Dendritic cell treated with granulocyte-macrophage colony-stimulating factor and Interleukin-4, amounts not matched to agents 40 ng/mL and 50 ng/mL, for 4 days (primary cell): ENCODE data around the gene VEGFB.
A peak's percentile ranks its signal among the peaks of the same experiment; 100 is the strongest.

ENCODE experiments used
- H3K27ac Mint-ChIP-seq: one replicate; pipeline ENCODE4 v1.8.0; 2022; ENCODE audit warnings: mild to moderate bottlenecking, mixed read lengths
- H3K27me3 Mint-ChIP-seq: one replicate; pipeline ENCODE4 v1.8.0; 2022; ENCODE audit warnings: mild to moderate bottlenecking, mixed read lengths
- H3K36me3 Mint-ChIP-seq: one replicate; pipeline ENCODE4 v1.8.0; 2022; ENCODE audit warnings: low read depth, mixed read lengths
- H3K4me1 Mint-ChIP-seq: one replicate; pipeline ENCODE4 v1.8.0; 2022; ENCODE audit warnings: low read depth, mixed read lengths
- H3K4me3 Mint-ChIP-seq: one replicate; pipeline ENCODE4 v1.8.0; 2022; ENCODE audit warnings: mild to moderate bottlenecking, moderate library complexity, mixed read lengths
- H3K9me3 Mint-ChIP-seq: one replicate; pipeline ENCODE4 v1.8.0; 2022; ENCODE audit warnings: mixed read lengths
- intact Hi-C: fragments of 100-400 bp; cut with micrococcal nuclease; formaldehyde crosslinking; loops from one replicate; pipeline ENCODE4 v1.15.0; 2022

The VEGFB gene

DNA sequence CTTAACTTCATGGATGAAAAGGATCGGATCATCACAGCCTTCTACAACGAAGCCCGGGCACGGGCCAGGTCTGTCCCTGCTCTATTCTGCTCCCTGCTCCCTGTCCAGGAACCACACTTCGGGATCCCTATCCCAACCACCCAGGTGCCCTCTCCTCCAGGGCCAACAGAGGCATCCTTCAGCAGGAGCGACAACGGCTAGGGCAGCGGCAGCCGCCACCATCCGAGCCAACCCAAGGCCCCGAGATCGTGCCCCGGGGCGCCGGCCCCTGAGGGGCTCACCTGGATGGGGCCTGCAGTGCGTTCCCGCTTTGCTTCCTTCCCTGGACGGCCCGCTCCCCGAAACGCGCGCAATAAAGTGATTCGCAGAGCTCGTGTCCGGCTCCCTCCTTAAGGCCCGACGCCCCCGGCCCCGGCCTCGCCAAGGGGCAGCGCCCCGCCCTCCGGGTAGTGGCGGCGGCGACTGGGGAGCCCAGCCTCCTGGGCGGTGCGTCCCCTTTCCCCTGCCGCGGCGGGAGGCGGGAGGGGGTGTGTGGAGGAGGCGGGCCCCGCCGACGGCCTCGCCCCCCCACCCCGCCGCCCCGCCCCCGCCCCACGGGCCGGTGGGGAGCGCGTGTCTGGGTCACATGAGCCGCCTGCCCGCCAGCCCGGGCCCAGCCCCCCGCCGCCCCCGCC is at the start of gene VEGFB:
Gene VEGFB, plus strand, starts transcription at position 672 of the 674 bp plus-strand sequence. CDS start 250 bp downstream, outside the sequence.
- peak within 1 kb of the TSS; percentile 57 for H3K27ac Mint-ChIP-seq

GRCh38 chr11:64185175-64185692 is 49.1 kb upstream of the VEGFB start:
- Mint-ChIP-seq H3K4me3 (no peak overlapping the region), H3K27ac (no peak overlapping the region), H3K4me1 (peaks cover 49% of the 10 kb centered on the region)

More for the DNA sequence above, at the start of gene VEGFB:
- intact Hi-C loops: no loop called here
- peaks cover 84% of the 10 kb centered on the region for H3K4me1 Mint-ChIP-seq
- peaks cover 72% of the 10 kb centered on the region for H3K36me3 Mint-ChIP-seq
- no peaks in the 10 kb centered on the region for H3K27me3 Mint-ChIP-seq
- H3K9me3 Mint-ChIP-seq: no peaks in the 10 kb centered on the region
- H3K4me3 Mint-ChIP-seq: peak within 1 kb of the TSS; percentile 88

DNA sequence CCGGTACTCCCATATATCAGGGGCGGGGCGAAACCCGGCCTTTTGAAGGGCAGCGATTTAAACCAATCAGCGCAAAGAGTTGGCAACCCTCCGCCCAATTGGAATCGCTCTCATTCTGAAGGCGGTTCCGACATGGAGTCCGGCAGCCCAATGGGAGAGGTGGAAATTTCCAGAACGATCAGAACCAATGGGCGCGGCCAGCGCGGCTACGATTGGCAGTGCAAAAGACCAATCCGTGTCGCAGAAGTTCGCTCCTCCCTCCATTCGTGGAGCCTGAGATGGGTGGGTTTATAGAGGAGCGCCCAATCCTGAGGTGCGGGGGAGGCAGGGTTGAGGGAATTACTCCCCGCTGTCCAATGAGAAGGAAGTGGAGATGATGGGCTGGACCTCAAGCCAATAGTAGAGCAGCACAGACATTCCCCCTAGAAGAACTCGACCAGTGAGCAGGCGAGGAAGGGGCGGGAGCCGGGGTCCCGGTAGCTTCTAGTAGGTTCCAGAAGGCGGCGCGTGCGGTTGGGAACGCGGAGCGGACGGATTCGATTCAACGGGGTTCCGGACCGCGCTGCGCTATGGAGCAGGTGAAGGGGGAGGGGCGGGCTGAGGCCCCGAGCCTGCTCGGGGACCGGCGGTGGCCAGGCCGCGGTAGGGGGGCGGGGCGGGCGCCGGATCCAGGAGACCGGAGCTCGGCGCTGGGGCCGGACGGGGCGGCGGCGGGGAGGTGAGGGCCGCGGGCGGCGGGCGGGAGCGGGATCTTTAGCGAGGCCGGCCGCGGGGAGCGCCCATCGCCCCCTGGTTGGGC is 48.5 kb upstream of the VEGFB start, which contains the start of gene STIP1:
Gene STIP1, plus strand, starts transcription at position 479 of the 799 bp plus-strand sequence. Its CDS starts 91 bp downstream, at position 570.
- Mint-ChIP-seq H3K4me1 (peaks cover 48% of the 10 kb centered on the region), H3K9me3 (no peaks in the 10 kb centered on the region), H3K4me3 (no peak within 1 kb of the TSS), H3K27me3 (no peaks in the 10 kb centered on the region), H3K27ac (no peak within 1 kb of the TSS), H3K36me3 (peaks cover 38% of the 10 kb centered on the region)
- intact Hi-C loops: no loop called here

More at GRCh38 chr11:64185175-64185692, 49.1 kb upstream of the VEGFB start:
- intact Hi-C loops: no loop called here
- Mint-ChIP-seq H3K27me3 (no peaks in the 10 kb centered on the region), H3K36me3 (peaks cover 32% of the 10 kb centered on the region), H3K9me3 (no peaks in the 10 kb centered on the region)

- intact Hi-C loops: no loop called here
- no peak overlapping the region for H3K4me3 Mint-ChIP-seq
- no peaks in the 10 kb centered on the region for H3K9me3 Mint-ChIP-seq
- no peaks in the 10 kb centered on the region for H3K27me3 Mint-ChIP-seq
- H3K4me1 Mint-ChIP-seq: peaks cover 45% of the 10 kb centered on the region
- peaks cover 43% of the 10 kb centered on the region for H3K36me3 Mint-ChIP-seq
- H3K27ac Mint-ChIP-seq: no peak overlapping the region
Observed at GRCh38 chr11:64186492-64187165, 47.8 kb upstream of the VEGFB start.

GRCh38 chr11:64192434-64192833 is 42.0 kb upstream of the VEGFB start:
- Mint-ChIP-seq H3K4me3 (no peak overlapping the region), H3K36me3 (peaks cover 82% of the 10 kb centered on the region), H3K9me3 (no peaks in the 10 kb centered on the region), H3K27me3 (no peaks in the 10 kb centered on the region), H3K4me1 (peaks cover 38% of the 10 kb centered on the region), H3K27ac (no peak overlapping the region)
- intact Hi-C loops: no loop called here

GRCh38 chr11:64196626-64197025 is 37.8 kb upstream of the VEGFB start:
- Mint-ChIP-seq H3K9me3 (no peaks in the 10 kb centered on the region), H3K36me3 (peaks cover 94% of the 10 kb centered on the region), H3K27me3 (no peaks in the 10 kb centered on the region), H3K27ac (no peak overlapping the region), H3K4me1 (peaks cover 41% of the 10 kb centered on the region), H3K4me3 (no peak overlapping the region)
- intact Hi-C loops: no loop called here

GRCh38 chr11:64198511-64198910 is 35.9 kb upstream of the VEGFB start:
- Mint-ChIP-seq H3K36me3 (peaks cover 100% of the 10 kb centered on the region), H3K27ac (no peak overlapping the region), H3K27me3 (no peaks in the 10 kb centered on the region)

DNA sequence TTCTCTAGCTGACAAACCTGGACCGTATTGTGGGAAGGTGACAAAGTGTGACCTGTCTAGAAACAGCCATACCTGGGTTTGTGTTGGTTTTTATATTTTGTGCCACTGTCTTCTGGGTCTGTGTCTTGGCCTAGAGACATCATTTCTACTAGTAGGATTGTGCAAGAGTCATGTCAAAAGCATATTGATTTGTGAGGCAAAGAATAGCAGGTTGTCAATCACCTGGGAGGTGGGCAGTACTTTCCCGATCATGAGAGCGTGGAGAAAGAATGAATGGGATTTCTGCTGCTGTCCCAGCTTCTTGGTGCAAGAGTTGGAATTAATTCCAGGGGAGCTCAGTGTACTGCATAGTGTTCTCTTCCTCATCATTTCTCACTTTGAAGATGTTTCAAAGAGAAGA is 32.8 kb upstream of the VEGFB start:
- intact Hi-C loops: no loop called here
- Mint-ChIP-seq H3K4me3 (no peak overlapping the region), H3K27ac (peak overlapping the region; percentile 64), H3K27me3 (no peaks in the 10 kb centered on the region), H3K36me3 (peaks cover 85% of the 10 kb centered on the region), H3K9me3 (no peaks in the 10 kb centered on the region), H3K4me1 (peaks cover 62% of the 10 kb centered on the region)

More at GRCh38 chr11:64198511-64198910, 35.9 kb upstream of the VEGFB start:
- peaks cover 37% of the 10 kb centered on the region for H3K4me1 Mint-ChIP-seq
- no peaks in the 10 kb centered on the region for H3K9me3 Mint-ChIP-seq
- intact Hi-C loops: no loop called here
- no peak overlapping the region for H3K4me3 Mint-ChIP-seq

GRCh38 chr11:64202992-64203391 is 31.4 kb upstream of the VEGFB start:
- intact Hi-C loops: no loop called here
- Mint-ChIP-seq H3K27ac (peak overlapping the region; percentile 91), H3K4me3 (no peak overlapping the region), H3K4me1 (peaks cover 60% of the 10 kb centered on the region), H3K36me3 (peaks cover 85% of the 10 kb centered on the region), H3K9me3 (no peaks in the 10 kb centered on the region), H3K27me3 (no peaks in the 10 kb centered on the region)

- peaks cover 85% of the 10 kb centered on the region for H3K36me3 Mint-ChIP-seq
- no peaks in the 10 kb centered on the region for H3K9me3 Mint-ChIP-seq
- peak overlapping the region; percentile 91 for H3K27ac Mint-ChIP-seq
Observed at GRCh38 chr11:64203421-64204079, 30.8 kb upstream of the VEGFB start.

GRCh38 chr11:64204080-64204440 is 30.3 kb upstream of the VEGFB start:
- peaks cover 85% of the 10 kb centered on the region for H3K36me3 Mint-ChIP-seq
- intact Hi-C loops: loop anchor here (1.0 kb wide), 1 partner anchor 100 kb away; no protein-coding TSS in a partner anchor
- peak overlapping the region; percentile 91 for H3K27ac Mint-ChIP-seq
- no peaks in the 10 kb centered on the region for H3K27me3 Mint-ChIP-seq
- peaks cover 70% of the 10 kb centered on the region for H3K4me1 Mint-ChIP-seq
- peak overlapping the region; percentile 8 for H3K4me3 Mint-ChIP-seq
- no peaks in the 10 kb centered on the region for H3K9me3 Mint-ChIP-seq

More at GRCh38 chr11:64203421-64204079, 30.8 kb upstream of the VEGFB start:
- peaks cover 65% of the 10 kb centered on the region for H3K4me1 Mint-ChIP-seq
- H3K27me3 Mint-ChIP-seq: no peaks in the 10 kb centered on the region
- H3K4me3 Mint-ChIP-seq: no peak overlapping the region
- intact Hi-C loops: loop anchor here (1.0 kb wide), 1 partner anchor 101 kb away; no protein-coding TSS in a partner anchor

DNA sequence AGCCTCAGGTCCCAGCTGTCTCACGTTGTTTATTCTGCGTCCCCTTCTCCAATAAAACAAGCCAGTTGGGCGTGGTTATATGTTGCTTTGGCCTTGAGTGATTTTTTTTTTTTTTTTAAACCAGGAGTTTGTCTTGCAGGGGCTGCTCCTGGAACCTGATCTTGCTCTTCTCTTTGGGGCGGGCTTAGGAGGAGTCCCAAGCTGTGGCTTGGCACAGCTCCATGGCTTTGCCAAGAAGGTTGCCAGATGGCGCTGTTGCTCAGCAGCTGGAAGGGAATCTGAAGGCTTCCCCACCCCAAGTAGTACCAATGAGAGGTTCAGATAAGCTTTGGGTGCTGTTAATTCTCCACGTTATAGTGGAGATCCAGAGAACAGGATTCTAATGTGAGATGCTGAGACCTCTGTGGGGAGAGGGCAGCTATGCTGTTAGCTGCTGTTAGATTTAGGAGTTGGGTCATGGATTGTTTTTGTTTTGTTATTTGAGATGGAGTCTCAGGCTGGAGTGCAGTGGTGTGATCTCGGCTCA is 29.9 kb upstream of the VEGFB start:
- Mint-ChIP-seq H3K4me3 (peak overlapping the region; percentile 8), H3K27me3 (no peaks in the 10 kb centered on the region), H3K27ac (peak overlapping the region; percentile 91), H3K9me3 (no peaks in the 10 kb centered on the region), H3K4me1 (peaks cover 75% of the 10 kb centered on the region), H3K36me3 (peaks cover 85% of the 10 kb centered on the region)
- intact Hi-C loops: loop anchor here (1.0 kb wide), 1 partner anchor 100 kb away; no protein-coding TSS in a partner anchor
